ENCODE measurements around the gene CATSPERE.

GRCh38 chr1:244454412-244454811 is 6.7 kb upstream of the CATSPERE start:
- TF ChIP-seq CTCF (IDR thresholded peaks at IDR 0.05 in 8 of 11, conservative IDR thresholded peaks at IDR 0.05 in 3 of 11) (no peak), POLR2AphosphoS5 (IDR thresholded peaks at IDR 0.05) (no peak)
